ENCODE measurements around the gene XPC.

DNA sequence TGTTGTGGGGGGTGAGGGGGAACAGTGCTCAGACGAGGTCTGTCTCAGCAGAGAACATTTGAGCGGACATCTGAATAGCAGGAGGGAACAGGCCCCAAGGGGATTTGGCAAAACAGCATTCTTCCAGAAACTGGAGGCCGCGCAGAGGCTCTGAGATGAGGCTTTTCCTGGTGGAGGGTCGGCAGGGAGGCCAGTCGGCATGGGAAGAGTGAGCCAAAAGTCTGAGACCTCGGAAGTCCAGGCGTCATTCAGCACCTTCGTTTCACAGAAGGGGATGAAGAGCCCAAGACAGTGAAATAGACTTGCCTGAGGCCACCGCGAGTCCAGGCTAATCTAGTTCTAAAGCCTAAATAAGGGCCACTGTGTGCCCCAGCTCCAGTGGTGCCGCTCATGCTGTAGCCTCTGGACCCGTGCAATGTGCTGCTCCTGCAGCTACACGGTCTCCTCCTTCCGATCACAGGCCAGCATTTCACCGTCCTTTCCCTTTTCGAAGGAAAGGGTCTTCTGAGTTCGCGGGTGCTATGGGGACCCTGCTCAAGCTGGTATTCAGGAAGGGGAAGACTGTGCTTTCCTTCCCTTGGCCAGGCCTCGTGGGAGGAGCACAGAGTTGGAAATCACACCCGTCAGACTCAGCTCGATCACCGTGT lies 24.6 kb upstream of the XPC start:
- TF ChIP-seq, protein P1, sequence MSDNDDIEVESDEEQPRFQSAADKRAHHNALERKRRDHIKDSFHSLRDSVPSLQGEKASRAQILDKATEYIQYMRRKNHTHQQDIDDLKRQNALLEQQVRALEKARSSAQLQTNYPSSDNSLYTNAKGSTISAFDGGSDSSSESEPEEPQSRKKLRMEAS (IDR thresholded peaks at IDR 0.05; ENCODE audit: low read depth): no peak
- no peak for TF ChIP-seq CHD2 (IDR thresholded peaks at IDR 0.05; ENCODE audit: low read length, partially characterized antibody)
- TF ChIP-seq, protein P2, sequence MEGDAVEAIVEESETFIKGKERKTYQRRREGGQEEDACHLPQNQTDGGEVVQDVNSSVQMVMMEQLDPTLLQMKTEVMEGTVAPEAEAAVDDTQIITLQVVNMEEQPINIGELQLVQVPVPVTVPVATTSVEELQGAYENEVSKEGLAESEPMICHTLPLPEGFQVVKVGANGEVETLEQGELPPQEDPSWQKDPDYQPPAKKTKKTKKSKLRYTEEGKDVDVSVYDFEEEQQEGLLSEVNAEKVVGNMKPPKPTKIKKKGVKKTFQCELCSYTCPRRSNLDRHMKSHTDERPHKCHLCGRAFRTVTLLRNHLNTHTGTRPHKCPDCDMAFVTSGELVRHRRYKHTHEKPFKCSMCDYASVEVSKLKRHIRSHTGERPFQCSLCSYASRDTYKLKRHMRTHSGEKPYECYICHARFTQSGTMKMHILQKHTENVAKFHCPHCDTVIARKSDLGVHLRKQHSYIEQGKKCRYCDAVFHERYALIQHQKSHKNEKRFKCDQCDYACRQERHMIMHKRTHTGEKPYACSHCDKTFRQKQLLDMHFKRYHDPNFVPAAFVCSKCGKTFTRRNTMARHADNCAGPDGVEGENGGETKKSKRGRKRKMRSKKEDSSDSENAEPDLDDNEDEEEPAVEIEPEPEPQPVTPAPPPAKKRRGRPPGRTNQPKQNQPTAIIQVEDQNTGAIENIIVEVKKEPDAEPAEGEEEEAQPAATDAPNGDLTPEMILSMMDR (IDR thresholded peaks at IDR 0.05): no peak
- no peak for TF ChIP-seq EZH2phosphoT487 (IDR thresholded peaks at IDR 0.05; ENCODE audit: borderline replicate concordance, low read depth)
- TF ChIP-seq ELF1 (IDR thresholded peaks at IDR 0.05): no peak
- TF ChIP-seq EP300 (IDR thresholded peaks at IDR 0.05; ENCODE audit: borderline replicate concordance in 1 of 2, low read depth in 1 of 2, low read length in 1 of 2): no peak
- TF ChIP-seq YY1 (IDR thresholded peaks at IDR 0.05; ENCODE audit: low read depth): no peak
- no peak for TF ChIP-seq RAD21 (IDR thresholded peaks at IDR 0.05; ENCODE audit: low read length)
- TF ChIP-seq, protein P3, sequence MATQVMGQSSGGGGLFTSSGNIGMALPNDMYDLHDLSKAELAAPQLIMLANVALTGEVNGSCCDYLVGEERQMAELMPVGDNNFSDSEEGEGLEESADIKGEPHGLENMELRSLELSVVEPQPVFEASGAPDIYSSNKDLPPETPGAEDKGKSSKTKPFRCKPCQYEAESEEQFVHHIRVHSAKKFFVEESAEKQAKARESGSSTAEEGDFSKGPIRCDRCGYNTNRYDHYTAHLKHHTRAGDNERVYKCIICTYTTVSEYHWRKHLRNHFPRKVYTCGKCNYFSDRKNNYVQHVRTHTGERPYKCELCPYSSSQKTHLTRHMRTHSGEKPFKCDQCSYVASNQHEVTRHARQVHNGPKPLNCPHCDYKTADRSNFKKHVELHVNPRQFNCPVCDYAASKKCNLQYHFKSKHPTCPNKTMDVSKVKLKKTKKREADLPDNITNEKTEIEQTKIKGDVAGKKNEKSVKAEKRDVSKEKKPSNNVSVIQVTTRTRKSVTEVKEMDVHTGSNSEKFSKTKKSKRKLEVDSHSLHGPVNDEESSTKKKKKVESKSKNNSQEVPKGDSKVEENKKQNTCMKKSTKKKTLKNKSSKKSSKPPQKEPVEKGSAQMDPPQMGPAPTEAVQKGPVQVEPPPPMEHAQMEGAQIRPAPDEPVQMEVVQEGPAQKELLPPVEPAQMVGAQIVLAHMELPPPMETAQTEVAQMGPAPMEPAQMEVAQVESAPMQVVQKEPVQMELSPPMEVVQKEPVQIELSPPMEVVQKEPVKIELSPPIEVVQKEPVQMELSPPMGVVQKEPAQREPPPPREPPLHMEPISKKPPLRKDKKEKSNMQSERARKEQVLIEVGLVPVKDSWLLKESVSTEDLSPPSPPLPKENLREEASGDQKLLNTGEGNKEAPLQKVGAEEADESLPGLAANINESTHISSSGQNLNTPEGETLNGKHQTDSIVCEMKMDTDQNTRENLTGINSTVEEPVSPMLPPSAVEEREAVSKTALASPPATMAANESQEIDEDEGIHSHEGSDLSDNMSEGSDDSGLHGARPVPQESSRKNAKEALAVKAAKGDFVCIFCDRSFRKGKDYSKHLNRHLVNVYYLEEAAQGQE (IDR thresholded peaks at IDR 0.05; ENCODE audit: low read depth, low read length): no peak

Data from SK-N-SH (cell line).